ENCODE measurements around the gene DUSP10. TPM values are rescaled to one million over a fixed set of nuclear protein-coding genes. Genes with fewer than 3 reads are reported as not detected.

The DUSP10 gene
- total RNA-seq, 1 donor from 2014 or later, result 2.6 TPM

- no peak overlapping the region for H3K9ac ChIP-seq
- peaks cover 3% of the 10 kb centered on the region for H3K9me3 Mint-ChIP-seq
These were observed 22.7 kb downstream of the DUSP10 start for GRCh38 chr1:221719278-221719597.

GRCh38 chr1:221718381-221719277 lies 23.3 kb downstream of the DUSP10 start:
- Mint-ChIP-seq H3K27ac (peak overlapping the region; percentile 19), H3K9me3 (no peaks in the 10 kb centered on the region), H3K27me3 (ENCODE audit: insufficient read depth, low read depth) (no peaks in the 10 kb centered on the region), H3K4me1 (peaks cover 45% of the 10 kb centered on the region), H3K36me3 (peaks cover 2% of the 10 kb centered on the region), H3K4me3 (no peak overlapping the region)
- H3K4me3 ChIP-seq, result no peak overlapping the region
- H3K9me3 ChIP-seq (ENCODE audit: low read depth), result no peaks in the 10 kb centered on the region
- no peaks in the 10 kb centered on the region for H4K20me1 ChIP-seq (ENCODE audit: low read depth)
- TF ChIP-seq EZH2phosphoT487 (IDR thresholded peaks at IDR 0.05) (no peak), EZH2 (IDR thresholded peaks at IDR 0.05) (no peak), CTCF (IDR thresholded peaks at IDR 0.05) (no peak)
- peaks cover 17% of the 10 kb centered on the region for H3F3A ChIP-seq (ENCODE audit: low read depth)
- H3K27me3 ChIP-seq, result no peaks in the 10 kb centered on the region
- peaks cover 19% of the 10 kb centered on the region for H3K4me1 ChIP-seq
- DNase-seq (ENCODE audit: low spot score), result peak; percentile 25
- no peak overlapping the region for H3K9ac ChIP-seq
- H3K36me3 ChIP-seq, result no peaks in the 10 kb centered on the region
- H3K27ac ChIP-seq, result no peak overlapping the region
- H3K79me2 ChIP-seq (ENCODE audit: low read depth), result no peaks in the 10 kb centered on the region
- H3K4me2 ChIP-seq, result no peak overlapping the region
- H2AFZ ChIP-seq (replicated peaks), result no peak overlapping the region

More at GRCh38 chr1:221719278-221719597, 22.7 kb downstream of the DUSP10 start:
- peaks cover 2% of the 10 kb centered on the region for H3K36me3 Mint-ChIP-seq
- Histone ChIP-seq H3K27ac (no peak overlapping the region), H3K9me3 (ENCODE audit: low read depth) (no peaks in the 10 kb centered on the region), H3K36me3 (no peaks in the 10 kb centered on the region), H4K20me1 (ENCODE audit: low read depth) (no peaks in the 10 kb centered on the region), H3K27me3 (no peaks in the 10 kb centered on the region), H3K4me2 (no peak overlapping the region), H3K4me3 (no peak overlapping the region), H3F3A (ENCODE audit: low read depth) (peaks cover 14% of the 10 kb centered on the region), H3K4me1 (peaks cover 19% of the 10 kb centered on the region), H3K79me2 (ENCODE audit: low read depth) (no peaks in the 10 kb centered on the region), H2AFZ (replicated peaks) (no peak overlapping the region)
- no peak for DNase-seq (ENCODE audit: low spot score)
- H3K27me3 Mint-ChIP-seq (ENCODE audit: insufficient read depth, low read depth), result no peaks in the 10 kb centered on the region
- peaks cover 45% of the 10 kb centered on the region for H3K4me1 Mint-ChIP-seq
- no peak overlapping the region for H3K27ac Mint-ChIP-seq
- no peak overlapping the region for H3K4me3 Mint-ChIP-seq
- TF ChIP-seq EZH2 (IDR thresholded peaks at IDR 0.05), result no peak
- no peak for TF ChIP-seq CTCF (IDR thresholded peaks at IDR 0.05)
- TF ChIP-seq EZH2phosphoT487 (IDR thresholded peaks at IDR 0.05), result no peak

GRCh38 chr1:221717485-221717853 lies 24.4 kb downstream of the DUSP10 start:
- Histone ChIP-seq H4K20me1 (ENCODE audit: low read depth) (no peaks in the 10 kb centered on the region), H2AFZ (replicated peaks) (no peak overlapping the region), H3K79me2 (ENCODE audit: low read depth) (no peaks in the 10 kb centered on the region), H3K9ac (no peak overlapping the region), H3K27ac (no peak overlapping the region), H3K4me3 (no peak overlapping the region), H3K4me2 (no peak overlapping the region), H3K9me3 (ENCODE audit: low read depth) (no peaks in the 10 kb centered on the region), H3K36me3 (no peaks in the 10 kb centered on the region), H3K27me3 (no peaks in the 10 kb centered on the region), H3K4me1 (peaks cover 19% of the 10 kb centered on the region), H3F3A (ENCODE audit: low read depth) (peaks cover 17% of the 10 kb centered on the region)
- peaks cover 45% of the 10 kb centered on the region for H3K4me1 Mint-ChIP-seq
- H3K27ac Mint-ChIP-seq, result no peak overlapping the region
- TF ChIP-seq EZH2phosphoT487 (IDR thresholded peaks at IDR 0.05) (no peak), EZH2 (IDR thresholded peaks at IDR 0.05) (no peak), CTCF (IDR thresholded peaks at IDR 0.05) (no peak)
- DNase-seq (ENCODE audit: low spot score), result no peak
- no peaks in the 10 kb centered on the region for H3K9me3 Mint-ChIP-seq
- H3K36me3 Mint-ChIP-seq, result no peaks in the 10 kb centered on the region
- no peak overlapping the region for H3K4me3 Mint-ChIP-seq
- H3K27me3 Mint-ChIP-seq (ENCODE audit: insufficient read depth, low read depth), result no peaks in the 10 kb centered on the region

All from neural progenitor cell (in vitro differentiated cells).